Ovary (tissue), 3 donors: ENCODE measurements around the gene VASN.

Experiments
- POLR2A ChIP-seq: fragments of 450-650 bp; IDR thresholded peaks from one replicate; pipeline ENCODE4 v1.6.1; 2017; ENCODE audit warnings: antibody characterized with exemption, mild to moderate bottlenecking, moderate library complexity
- TF ChIP-seq, protein P1 (sequence below), 3 donors: fragments of 450-650 bp in 2 of 3; fragments of 200-600 bp in 1 of 3; IDR thresholded peaks; one replicate each; pipeline versions ENCODE4 v1.5.1 to v1.8.0; 2016 to 2022; ENCODE audit warnings: antibody characterized with exemption in 3 of 3, mild to moderate bottlenecking in 1 of 3
- donor health status: DM: no; HTN: no; CAD: no.

DNA sequence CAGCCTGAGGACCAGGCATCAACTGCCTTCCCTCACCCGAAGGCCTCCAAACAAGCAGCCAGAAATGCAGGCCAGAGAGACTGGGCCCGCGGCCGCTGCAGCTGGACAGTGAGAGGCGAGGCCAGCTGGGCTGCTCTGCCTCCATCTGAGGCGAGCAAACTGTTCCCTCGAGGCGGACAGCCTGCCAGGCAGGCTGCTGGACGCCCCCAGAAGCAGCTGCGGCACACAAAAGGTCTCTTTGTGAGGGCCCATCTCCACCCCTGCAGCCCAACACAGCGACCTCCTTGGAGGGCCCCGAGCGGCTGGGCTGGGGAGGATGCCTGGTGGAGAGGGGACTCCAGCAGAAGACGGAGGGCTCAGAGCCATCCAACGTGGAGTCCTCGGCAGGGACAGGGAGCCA lies 40.0 kb downstream of the VASN start:
- TF ChIP-seq, protein P1, sequence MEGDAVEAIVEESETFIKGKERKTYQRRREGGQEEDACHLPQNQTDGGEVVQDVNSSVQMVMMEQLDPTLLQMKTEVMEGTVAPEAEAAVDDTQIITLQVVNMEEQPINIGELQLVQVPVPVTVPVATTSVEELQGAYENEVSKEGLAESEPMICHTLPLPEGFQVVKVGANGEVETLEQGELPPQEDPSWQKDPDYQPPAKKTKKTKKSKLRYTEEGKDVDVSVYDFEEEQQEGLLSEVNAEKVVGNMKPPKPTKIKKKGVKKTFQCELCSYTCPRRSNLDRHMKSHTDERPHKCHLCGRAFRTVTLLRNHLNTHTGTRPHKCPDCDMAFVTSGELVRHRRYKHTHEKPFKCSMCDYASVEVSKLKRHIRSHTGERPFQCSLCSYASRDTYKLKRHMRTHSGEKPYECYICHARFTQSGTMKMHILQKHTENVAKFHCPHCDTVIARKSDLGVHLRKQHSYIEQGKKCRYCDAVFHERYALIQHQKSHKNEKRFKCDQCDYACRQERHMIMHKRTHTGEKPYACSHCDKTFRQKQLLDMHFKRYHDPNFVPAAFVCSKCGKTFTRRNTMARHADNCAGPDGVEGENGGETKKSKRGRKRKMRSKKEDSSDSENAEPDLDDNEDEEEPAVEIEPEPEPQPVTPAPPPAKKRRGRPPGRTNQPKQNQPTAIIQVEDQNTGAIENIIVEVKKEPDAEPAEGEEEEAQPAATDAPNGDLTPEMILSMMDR (IDR thresholded peaks at IDR 0.05) = no peak
- TF ChIP-seq POLR2A = no peak
